Measurements from ENCODE around the gene CD79B. TPM values are rescaled to one million over a fixed set of nuclear protein-coding genes. Genes with fewer than 3 reads are reported as not detected.

Gene CD79B
- total and polyA plus RNA-seq, 2 experiments from 2014 or later: 1.3 to 2.5 TPM

- ATAC-seq (no peak), DNase-seq (ENCODE audit: low spot score) (no peak)
- no peak overlapping the region for H3K4me2 ChIP-seq
- no peaks in the 10 kb centered on the region for H3K36me3 Mint-ChIP-seq (ENCODE audit: low read depth)
- H3K27me3 ChIP-seq (ENCODE audit: insufficient read depth): no peaks in the 10 kb centered on the region
- no peaks in the 10 kb centered on the region for H3K9me2 ChIP-seq (ENCODE audit: insufficient read depth)
- H4K20me1 ChIP-seq (replicated peaks; ENCODE audit: insufficient read depth): no peaks in the 10 kb centered on the region
- no peak overlapping the region for H3K4me3 Mint-ChIP-seq
- TF ChIP-seq JUNB (IDR thresholded peaks at IDR 0.05; ENCODE audit: unreplicated experiment) (no peak), CREB1 (CRISPR knock-in tag; IDR thresholded peaks at IDR 0.05; ENCODE audit: low read depth) (no peak), ETS1 (IDR thresholded peaks at IDR 0.05) (no peak), NANOG (IDR thresholded peaks at IDR 0.05; ENCODE audit: borderline replicate concordance) (no peak), REST (IDR thresholded peaks at IDR 0.05; ENCODE audit: unreplicated experiment) (no peak), EZH2 (IDR thresholded peaks at IDR 0.05; ENCODE audit: low read depth, unreplicated experiment) (no peak), ZNF462 (CRISPR knock-in tag; IDR thresholded peaks at IDR 0.05) (no peak), POLR2AphosphoS5 (IDR thresholded peaks at IDR 0.05; ENCODE audit: low read depth) (no peak), CTCF (conservative IDR thresholded peaks at IDR 0.05; ENCODE audit: low read depth in 2 of 2) (no peak), ZNF114 (CRISPR knock-in tag; IDR thresholded peaks at IDR 0.05) (no peak), ZNF331 (CRISPR knock-in tag; IDR thresholded peaks at IDR 0.05; ENCODE audit: low read depth) (no peak), STAT1 (IDR thresholded peaks at IDR 0.05; ENCODE audit: unreplicated experiment) (no peak), EZH2phosphoT487 (IDR thresholded peaks at IDR 0.05; ENCODE audit: unreplicated experiment) (no peak)
- H3K36me3 ChIP-seq (ENCODE audit: insufficient read depth): no peaks in the 10 kb centered on the region
- no peak overlapping the region for H3K4me3 ChIP-seq
- H2AFZ ChIP-seq: no peak overlapping the region
- peaks cover 8% of the 10 kb centered on the region for H3K27me3 Mint-ChIP-seq (ENCODE audit: insufficient read depth, low read depth, poor library complexity)
- H3K27ac Mint-ChIP-seq: no peak overlapping the region
- H3K9me3 Mint-ChIP-seq: no peaks in the 10 kb centered on the region
- H3K27ac ChIP-seq (ENCODE audit: low read depth): no peak overlapping the region
- 0 out of 2 replicates have a peak, but pooled peaks cover 2% of the 10 kb centered on the region for H3F3A ChIP-seq (replicated peaks; ENCODE audit: low read depth)
- 0 out of 2 replicates have a peak, but pooled peaks cover 4% of the 10 kb centered on the region for H3K4me1 ChIP-seq (ENCODE audit: insufficient read depth)
- no peaks in the 10 kb centered on the region for H3K79me2 ChIP-seq (replicated peaks; ENCODE audit: insufficient read depth)
- peaks cover 10% of the 10 kb centered on the region for H3K4me1 Mint-ChIP-seq
Measured at GRCh38 chr17:63966646-63967264, 34.6 kb upstream of the CD79B start.

Data from GM23338 (cell line).